ENCODE results near the gene MICU1.

MICU1 gene

GRCh38 chr10:72336259-72337038 lies 289.4 kb downstream of the MICU1 start:
- DNase-seq (ENCODE audit: low spot score), result no peak
- Mint-ChIP-seq H3K4me3 (peak overlapping the region; percentile 71), H3K27ac (peak overlapping the region; percentile 87), H3K4me1 (ENCODE audit: low read depth) (peaks cover 57% of the 10 kb centered on the region), H3K27me3 (ENCODE audit: low read depth) (no peaks in the 10 kb centered on the region), H3K36me3 (ENCODE audit: low read depth) (peaks cover 49% of the 10 kb centered on the region), H3K9me3 (no peaks in the 10 kb centered on the region)

- Mint-ChIP-seq H3K27ac (peak overlapping the region; percentile 87), H3K27me3 (ENCODE audit: low read depth) (no peaks in the 10 kb centered on the region), H3K4me1 (ENCODE audit: low read depth) (peaks cover 61% of the 10 kb centered on the region), H3K36me3 (ENCODE audit: low read depth) (peaks cover 45% of the 10 kb centered on the region), H3K9me3 (no peaks in the 10 kb centered on the region), H3K4me3 (peak overlapping the region; percentile 71)
- DNase-seq (ENCODE audit: low spot score), result peak; percentile 63
Measured at GRCh38 chr10:72335394-72336258, 290.3 kb downstream of the MICU1 start.

DNA sequence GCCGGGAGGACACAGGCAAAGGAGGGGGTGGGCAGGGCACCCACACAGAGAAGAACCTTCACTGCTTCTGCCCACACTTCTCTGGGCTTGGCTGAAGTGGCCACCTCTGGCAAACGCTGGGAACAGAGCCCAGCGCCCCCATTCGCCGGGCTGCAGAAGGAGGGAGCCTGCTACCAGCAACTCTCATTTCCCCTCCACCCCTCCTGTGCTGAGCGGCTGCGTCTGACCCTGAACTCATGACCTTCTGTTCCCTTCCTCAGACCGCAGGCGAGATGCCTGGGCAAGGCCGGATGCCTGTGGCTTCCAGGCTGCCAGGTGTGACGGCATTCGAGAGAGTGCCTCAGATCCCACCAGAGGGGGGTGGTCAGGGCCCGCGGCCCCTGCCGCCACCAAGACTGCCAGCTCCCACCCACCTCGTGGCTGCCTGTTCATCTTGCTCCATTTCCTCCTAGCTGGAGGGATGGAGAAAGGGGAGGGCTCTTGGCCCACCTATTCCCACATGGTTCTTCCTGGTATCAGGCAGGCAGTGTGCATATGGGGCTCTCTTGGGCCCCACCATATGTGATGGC lies 291.0 kb downstream of the MICU1 start:
- Mint-ChIP-seq H3K4me3 (peak overlapping the region; percentile 71), H3K9me3 (no peaks in the 10 kb centered on the region), H3K27me3 (ENCODE audit: low read depth) (no peaks in the 10 kb centered on the region), H3K4me1 (ENCODE audit: low read depth) (peaks cover 63% of the 10 kb centered on the region), H3K36me3 (ENCODE audit: low read depth) (peaks cover 41% of the 10 kb centered on the region), H3K27ac (peak overlapping the region; percentile 87)
- peak; percentile 92 for DNase-seq (ENCODE audit: low spot score)

GRCh38 chr10:72334196-72334824 lies 291.6 kb downstream of the MICU1 start:
- H3K36me3 Mint-ChIP-seq (ENCODE audit: low read depth), result peaks cover 41% of the 10 kb centered on the region

GRCh38 chr10:72333112-72334015 lies 292.5 kb downstream of the MICU1 start:
- Mint-ChIP-seq H3K36me3 (ENCODE audit: low read depth) (peaks cover 41% of the 10 kb centered on the region), H3K27ac (peak overlapping the region; percentile 68), H3K4me1 (ENCODE audit: low read depth) (peaks cover 74% of the 10 kb centered on the region), H3K4me3 (peak overlapping the region; percentile 36), H3K27me3 (ENCODE audit: low read depth) (no peaks in the 10 kb centered on the region), H3K9me3 (no peaks in the 10 kb centered on the region)
- DNase-seq (ENCODE audit: low spot score), result no peak

More at GRCh38 chr10:72334196-72334824, 291.6 kb downstream of the MICU1 start:
- Mint-ChIP-seq H3K4me3 (peak overlapping the region; percentile 71), H3K9me3 (no peaks in the 10 kb centered on the region), H3K4me1 (ENCODE audit: low read depth) (peaks cover 69% of the 10 kb centered on the region), H3K27ac (peak overlapping the region; percentile 87), H3K27me3 (ENCODE audit: low read depth) (no peaks in the 10 kb centered on the region)
- no peak for DNase-seq (ENCODE audit: low spot score)

- H3K4me3 Mint-ChIP-seq, result peak overlapping the region; percentile 50
- DNase-seq (ENCODE audit: low spot score), result no peak
- H3K27ac Mint-ChIP-seq, result peak overlapping the region; percentile 96
- peaks cover 82% of the 10 kb centered on the region for H3K4me1 Mint-ChIP-seq (ENCODE audit: low read depth)
- no peaks in the 10 kb centered on the region for H3K27me3 Mint-ChIP-seq (ENCODE audit: low read depth)
- no peaks in the 10 kb centered on the region for H3K9me3 Mint-ChIP-seq
- peaks cover 36% of the 10 kb centered on the region for H3K36me3 Mint-ChIP-seq (ENCODE audit: low read depth)
Measured at GRCh38 chr10:72332423-72333111, 293.3 kb downstream of the MICU1 start.

- no peaks in the 10 kb centered on the region for H3K27me3 Mint-ChIP-seq (ENCODE audit: low read depth)
- peaks cover 35% of the 10 kb centered on the region for H3K36me3 Mint-ChIP-seq (ENCODE audit: low read depth)
- no peaks in the 10 kb centered on the region for H3K9me3 Mint-ChIP-seq
- peak overlapping the region; percentile 96 for H3K27ac Mint-ChIP-seq
- H3K4me3 Mint-ChIP-seq, result peak overlapping the region; percentile 85
- H3K4me1 Mint-ChIP-seq (ENCODE audit: low read depth), result peaks cover 78% of the 10 kb centered on the region
- peak; percentile 93 for DNase-seq (ENCODE audit: low spot score)
Measured at GRCh38 chr10:72331575-72332422, 294.1 kb downstream of the MICU1 start.

DNA sequence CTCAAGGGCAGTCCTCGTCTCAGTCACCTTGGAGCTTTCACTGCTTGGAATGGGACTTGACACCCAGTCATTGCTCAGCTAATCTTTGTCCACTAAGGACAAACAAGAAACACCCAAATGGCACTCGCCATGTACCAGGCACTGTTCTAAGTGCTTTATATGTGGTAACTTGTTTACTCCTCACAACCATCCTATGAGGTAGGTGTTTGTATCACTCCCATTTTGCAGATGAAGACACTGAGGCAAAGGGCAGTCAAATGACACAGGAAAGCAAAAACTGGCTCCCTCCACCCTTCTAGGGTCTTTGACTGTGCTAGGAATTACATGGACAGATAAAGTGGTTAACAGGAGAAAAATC lies 295.8 kb downstream of the MICU1 start:
- peaks cover 66% of the 10 kb centered on the region for H3K4me1 Mint-ChIP-seq (ENCODE audit: low read depth)
- H3K27me3 Mint-ChIP-seq (ENCODE audit: low read depth), result no peaks in the 10 kb centered on the region
- DNase-seq (ENCODE audit: low spot score), result no peak
- H3K4me3 Mint-ChIP-seq, result peak overlapping the region; percentile 41
- H3K27ac Mint-ChIP-seq, result peak overlapping the region; percentile 80
- peaks cover 28% of the 10 kb centered on the region for H3K36me3 Mint-ChIP-seq (ENCODE audit: low read depth)
- peaks cover 5% of the 10 kb centered on the region for H3K9me3 Mint-ChIP-seq

DNA sequence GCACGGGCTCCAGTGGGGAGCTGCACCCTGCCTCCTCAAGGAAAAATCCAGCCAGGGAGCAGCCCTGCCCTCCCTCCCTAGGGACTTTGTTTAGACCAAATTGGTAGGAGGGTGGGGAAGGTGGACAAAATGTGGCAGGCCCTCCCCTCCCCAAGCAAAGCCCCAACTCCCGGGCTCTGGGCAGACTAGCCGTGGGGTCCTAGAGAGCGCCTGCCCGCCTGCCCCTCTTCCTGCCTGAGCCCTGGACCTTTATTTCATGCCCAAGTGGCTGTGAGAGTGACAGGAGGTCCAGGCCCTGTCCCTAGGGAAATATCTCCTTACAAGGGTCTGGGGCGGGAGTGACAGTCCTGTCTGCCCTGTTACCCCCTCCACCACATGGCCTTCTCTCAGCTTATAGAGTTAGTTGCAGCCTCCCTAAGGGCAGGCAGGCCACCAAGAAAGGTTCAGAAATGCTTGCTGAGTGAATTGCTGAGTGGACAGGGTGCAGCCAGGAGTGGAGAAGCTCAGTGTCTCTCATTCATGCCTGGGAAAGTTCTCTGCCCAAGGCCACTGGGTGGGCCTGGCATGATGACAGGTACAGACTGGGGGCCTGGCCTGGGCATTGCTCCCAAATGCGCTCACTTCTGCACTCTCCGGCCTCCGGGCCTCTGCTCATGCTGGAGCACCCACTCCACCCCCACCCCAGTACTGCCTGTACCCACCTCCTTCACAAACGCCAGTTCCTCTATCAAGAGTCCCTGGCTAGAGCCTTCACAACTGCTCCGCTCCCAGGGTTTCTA lies 296.4 kb downstream of the MICU1 start:
- no peak for DNase-seq (ENCODE audit: low spot score)
- Mint-ChIP-seq H3K27ac (peak overlapping the region; percentile 91), H3K9me3 (peaks cover 5% of the 10 kb centered on the region), H3K27me3 (ENCODE audit: low read depth) (no peaks in the 10 kb centered on the region), H3K4me1 (ENCODE audit: low read depth) (peaks cover 61% of the 10 kb centered on the region), H3K4me3 (peak overlapping the region; percentile 41), H3K36me3 (ENCODE audit: low read depth) (peaks cover 24% of the 10 kb centered on the region)

DNA sequence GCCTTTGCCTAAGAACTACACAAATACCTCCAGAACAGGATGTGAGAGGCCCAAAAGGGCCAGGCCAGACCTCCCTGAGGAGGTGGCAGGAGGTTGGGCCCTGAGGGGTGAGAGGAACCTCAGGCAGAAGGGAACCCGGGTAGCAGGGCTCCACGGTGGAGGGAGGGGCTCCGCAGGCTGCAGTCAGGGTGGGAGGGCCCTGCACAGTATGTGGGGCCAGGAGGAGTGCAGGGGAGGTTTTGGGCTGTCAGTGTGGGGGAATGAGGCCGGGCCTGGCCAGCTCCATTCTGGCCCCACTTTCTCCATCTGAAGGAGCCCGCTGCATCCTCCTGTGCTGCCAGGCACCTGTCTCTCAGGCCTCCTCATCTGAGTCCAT lies 297.1 kb downstream of the MICU1 start:
- Mint-ChIP-seq H3K36me3 (ENCODE audit: low read depth) (peaks cover 18% of the 10 kb centered on the region), H3K9me3 (peaks cover 5% of the 10 kb centered on the region)

GRCh38 chr10:72328045-72328828 lies 297.6 kb downstream of the MICU1 start:
- peaks cover 60% of the 10 kb centered on the region for H3K4me1 Mint-ChIP-seq (ENCODE audit: low read depth)
- H3K27me3 Mint-ChIP-seq (ENCODE audit: low read depth), result no peaks in the 10 kb centered on the region
- peak overlapping the region; percentile 91 for H3K27ac Mint-ChIP-seq
- peak; percentile 29 for DNase-seq (ENCODE audit: low spot score)
- peaks cover 15% of the 10 kb centered on the region for H3K36me3 Mint-ChIP-seq (ENCODE audit: low read depth)
- H3K9me3 Mint-ChIP-seq, result peaks cover 5% of the 10 kb centered on the region
- H3K4me3 Mint-ChIP-seq, result peak overlapping the region; percentile 95

More for the DNA sequence above, 297.1 kb downstream of the MICU1 start:
- H3K27ac Mint-ChIP-seq, result peak overlapping the region; percentile 91
- H3K4me1 Mint-ChIP-seq (ENCODE audit: low read depth), result peaks cover 60% of the 10 kb centered on the region
- peak; percentile 40 for DNase-seq (ENCODE audit: low spot score)
- peak overlapping the region; percentile 95 for H3K4me3 Mint-ChIP-seq
- H3K27me3 Mint-ChIP-seq (ENCODE audit: low read depth), result no peaks in the 10 kb centered on the region

All from T-helper 2 cell treated with Interferon-gamma antibody and Interleukin-4, amounts not matched to agents 5 μg/mL and 100 μg/mL, for 36 hours (primary cell).